K562 (cell line): ENCODE data around the gene GAS2L1. TPM values are rescaled to one million over a fixed set of nuclear protein-coding genes. Genes with fewer than 3 reads are reported as not detected.

Experiments used
- ARNT ChIP-seq, 2 experiments: fragments of 450-650 bp; IDR thresholded peaks; 2 replicates each; pipeline ENCODE4 v1.6.1; 2016; ENCODE audit warnings: mild to moderate bottlenecking in 1 of 2
- BRF2 ChIP-seq: IDR thresholded peaks from 3 replicates; pipeline ENCODE4 v1.6.1; 2011; ENCODE audit warnings: borderline replicate concordance, mild to moderate bottlenecking; ENCODE audit not compliant: insufficient read length, insufficient read depth
- CCAR2 ChIP-seq: fragments of 200-400 bp; formaldehyde crosslinking; IDR thresholded peaks from 2 replicates; pipeline ENCODE4 v1.6.1; 2017; ENCODE audit warnings: mild to moderate bottlenecking, low read depth, low read length
- CTCF ChIP-seq, 3 experiments: IDR thresholded peaks in 2 of 3; conservative IDR thresholded peaks in 1 of 3; 2 replicates each; pipeline ENCODE4 v1.5.1; 2011 to 2012; ENCODE audit warnings: low read length in 3 of 3, mild to moderate bottlenecking in 3 of 3, control low read depth in 2 of 3, improper control_type of control experiment in 1 of 3, inconsistent platforms in 1 of 3, low read depth in 1 of 3, mixed read lengths in 1 of 3, moderate library complexity in 1 of 3; ENCODE audit not compliant: insufficient read depth in 2 of 3
- E2F1 ChIP-seq: sonication (generic); formaldehyde crosslinking; IDR thresholded peaks from 2 replicates; pipeline ENCODE4 v1.8.1; 2023; ENCODE audit warnings: mild to moderate bottlenecking, missing genetic modification reagents, moderate library complexity
- ELK1 ChIP-seq: sonication (generic); formaldehyde crosslinking; IDR thresholded peaks from 2 replicates; pipeline ENCODE4 v1.8.1; 2022; ENCODE audit warnings: missing genetic modification reagents
- FOXK2 ChIP-seq, 2 experiments: fragments of 450-650 bp; IDR thresholded peaks in 1 of 2; conservative IDR thresholded peaks in 1 of 2; 2 replicates each; pipeline ENCODE4 v1.6.1; 2016; ENCODE audit warnings: low read depth in 2 of 2, mild to moderate bottlenecking in 1 of 2
- HEY1 ChIP-seq: fragments of 250-450 bp; sonication (Bioruptor Pico); IDR thresholded peaks from 2 replicates; pipeline ENCODE4 v1.5.0; 2020; ENCODE audit warnings: mild to moderate bottlenecking, moderate library complexity, borderline replicate concordance
- KDM1A ChIP-seq, 2 experiments: fragments of 450-650 bp; IDR thresholded peaks; 2 replicates each; pipeline ENCODE4 v1.6.1; 2016; ENCODE audit warnings: mild to moderate bottlenecking in 2 of 2
- PHB2 ChIP-seq: fragments of 450-650 bp; IDR thresholded peaks from 2 replicates; pipeline ENCODE4 v1.6.1; 2017; ENCODE audit warnings: low read depth
- RBM25 ChIP-seq: fragments of 200-400 bp; formaldehyde crosslinking; IDR thresholded peaks from 2 replicates; pipeline ENCODE4 v1.6.1; 2018; ENCODE audit warnings: low read length, low read depth, moderate library complexity; ENCODE audit not compliant: severe bottlenecking
- TAF7 ChIP-seq: fragments of 450-650 bp; IDR thresholded peaks from 2 replicates; pipeline ENCODE4 v1.6.1; 2016; ENCODE audit warnings: missing genetic modification characterization, missing compliant biosample characterization
- TEAD1 ChIP-seq, 2 experiments: fragments of 450-650 bp in 1 of 2; sonication (generic) in 1 of 2; formaldehyde crosslinking; IDR thresholded peaks; 2 replicates each; pipeline versions ENCODE4 v1.4.0 to v1.8.0; 2020 to 2022; ENCODE audit warnings: mild to moderate bottlenecking in 2 of 2, missing genetic modification reagents in 1 of 2
- TFAP4 ChIP-seq: sonication (generic); formaldehyde crosslinking; IDR thresholded peaks from 2 replicates; pipeline ENCODE4 v1.8.0; 2022; ENCODE audit warnings: missing genetic modification reagents, mild to moderate bottlenecking, moderate library complexity, borderline replicate concordance
- ZNF184 ChIP-seq: sonication (generic); formaldehyde crosslinking; IDR thresholded peaks from 2 replicates; pipeline ENCODE4 v1.5.0; 2020; ENCODE audit warnings: missing genetic modification reagents
- ZNF274 ChIP-seq: IDR thresholded peaks from 2 replicates; pipeline ENCODE4 v1.6.1; 2011; ENCODE audit warnings: low read depth, mild to moderate bottlenecking, low read length, moderate library complexity, borderline replicate concordance
- ZNF507 ChIP-seq: conservative IDR thresholded peaks from 2 replicates; pipeline ENCODE4 v1.6.1; 2017; ENCODE audit warnings: missing genetic modification characterization, missing compliant biosample characterization
- ZNF586 ChIP-seq: fragments of 450-650 bp; formaldehyde crosslinking; conservative IDR thresholded peaks from 2 replicates; pipeline ENCODE4 v1.4.0; 2020; ENCODE audit warnings: mild to moderate bottlenecking, moderate library complexity
- ZNF639 ChIP-seq, 2 experiments: fragments of 200-800 bp in 1 of 2; sonication (Bioruptor generic) in 1 of 2; sonication (generic) in 1 of 2; formaldehyde crosslinking in 1 of 2; IDR thresholded peaks in 1 of 2; conservative IDR thresholded peaks in 1 of 2; 2 replicates each; pipeline versions ENCODE4 v1.5.0 to v1.6.1; 2016 to 2020; ENCODE audit warnings: missing compliant biosample characterization in 1 of 2, missing genetic modification characterization in 1 of 2, missing genetic modification reagents in 1 of 2
- polyA plus RNA-seq, 8 experiments: library from polyadenylated mRNA; depleted of rRNA in 4 of 8; stranded (reverse) in 5 of 8; unstranded in 3 of 8; fragments of >200 nt; fragmentation: Nextera tagmentation in 2 of 8; fragmentation: Illumina TruSeq in 1 of 8; extraction: Ambion mirVana in 2 of 8; extraction: Trizol in 1 of 8; gene quantifications; 2 replicates each; pipeline versions ENCODE4 v1.2.1 to v1.2.3, GENCODE V29; 2011 to 2014; ENCODE audit warnings: inconsistent platforms in 1 of 8, missing spikeins in 1 of 8
- total RNA-seq, 7 experiments: library from RNA; depleted of rRNA in 6 of 7; stranded (reverse); fragments of >200 nt in 6 of 7; fragmentation: Illumina TruSeq in 2 of 7; extraction: Trizol in 2 of 7; gene quantifications; 2 replicates each; pipeline versions ENCODE4 v1.2.1 to v1.2.3, GENCODE V29; 2011 to 2021; ENCODE audit warnings: low replicate concordance in 1 of 7

The GAS2L1 gene
- total and polyA plus RNA-seq, 9 of the 15 experiments (the other 6 are each of a cell fraction or from before 2014, with no cell fraction given) = 0.56 to 19.7 (median 3.2) TPM

GRCh38 chr22:29267858-29268510, 38.5 kb upstream of the GAS2L1 start, which contains the start of the genes EWSR1 and RHBDD3 (continued):
- TF ChIP-seq BRF2 (no peak), ZNF586 (no peak), HEY1 (CRISPR knock-in tag) (no peak), PHB2 (no peak), ZNF274 (no peak), TAF7 (peak; percentile 90), KDM1A (IDR thresholded peaks at IDR 0.05) (peak in 1 of 2 experiments; percentile 16; a peak in 1 of 4 replicates), FOXK2 (conservative IDR thresholded peaks at IDR 0.05 in 1 of 2, IDR thresholded peaks at IDR 0.05 in 1 of 2; ENCODE audit: low read depth in 2 of 2) (peak in 1 of 2 experiments; percentile 100; a peak in 2 of 4 replicates), RBM25 (no peak), ARNT (IDR thresholded peaks at IDR 0.05) (peak in 1 of 2 experiments; percentile 61; a peak in 1 of 4 replicates), ELK1 (CRISPR knock-in tag) (no peak), ZNF184 (CRISPR knock-in tag) (no peak), TFAP4 (CRISPR knock-in tag) (peak; percentile 93), ZNF639 (CRISPR knock-in tag; conservative IDR thresholded peaks at IDR 0.05 in 1 of 2, IDR thresholded peaks at IDR 0.05 in 1 of 2) (peak in 1 of 2 experiments; percentile 52; a peak in 1 of 4 replicates), E2F1 (CRISPR knock-in tag) (peak; percentile 86; the same call in 1 of the 2 replicates), CTCF (IDR thresholded peaks at IDR 0.05 in 2 of 3, conservative IDR thresholded peaks at IDR 0.05 in 1 of 3; ENCODE audit: insufficient read depth in 2 of 3, low read depth in 1 of 3, low read length in 3 of 3) (peak in 1 of 3 experiments; percentile 0; a peak in 1 of 6 replicates), TEAD1 (CRISPR knock-in tag; IDR thresholded peaks at IDR 0.05) (peak; percentile 44 to 55; a peak in 2 of 4 replicates), ZNF507 (no peak), CCAR2 (no peak)
